NCI-H345 (cell line): ENCODE results near the gene ARF1.

Source experiments
- DNase-seq: peaks from one replicate; lab custom pipeline; 2025; lab: John Stamatoyannopoulos, UW

Gene ARF1

DNA sequence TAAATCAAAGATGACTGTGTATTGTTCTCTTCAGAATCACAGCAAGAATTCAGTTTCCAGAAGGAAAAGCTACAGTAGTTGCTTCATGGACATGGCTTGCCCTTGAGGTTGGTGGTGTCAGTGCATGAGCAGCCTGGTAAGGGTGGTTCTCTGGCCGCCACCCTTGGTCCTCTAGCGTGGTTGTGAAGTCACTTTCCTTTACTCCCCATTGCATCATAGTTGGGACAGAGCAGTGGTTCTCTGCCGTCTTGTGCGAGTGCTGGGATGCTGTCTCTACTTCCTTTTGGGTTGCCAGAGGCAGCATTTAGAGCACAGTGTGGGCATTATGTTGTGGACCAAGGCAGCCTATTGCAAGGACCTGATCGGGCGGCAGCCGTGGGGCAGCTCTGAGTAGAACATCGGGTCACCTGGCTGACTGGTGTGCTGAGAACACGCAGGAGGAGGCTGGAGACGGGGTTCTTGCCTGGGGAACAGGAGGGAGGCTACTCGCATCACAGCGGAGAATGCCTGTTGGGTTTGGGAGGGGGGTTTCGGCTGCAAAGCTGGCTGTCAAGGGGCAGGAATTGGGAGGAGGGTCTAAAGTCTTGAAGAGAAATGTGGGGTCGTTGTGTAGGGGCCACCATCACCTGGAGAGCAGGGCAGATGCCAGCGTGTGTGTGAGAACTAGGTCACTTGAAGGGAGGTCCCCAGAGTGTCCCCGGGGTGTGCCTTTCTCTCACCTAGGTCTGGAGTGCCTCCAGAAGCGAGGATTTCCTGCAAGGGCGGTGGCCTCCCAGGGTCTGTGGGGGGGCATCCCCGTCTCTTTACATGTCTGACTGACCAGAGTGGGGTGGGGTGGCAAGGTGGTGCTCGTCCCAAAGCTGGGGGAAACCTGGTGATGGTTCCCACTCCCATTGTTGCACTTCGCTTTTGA lies 6.3 kb downstream of the ARF1 start:
- no peak for DNase-seq

DNA sequence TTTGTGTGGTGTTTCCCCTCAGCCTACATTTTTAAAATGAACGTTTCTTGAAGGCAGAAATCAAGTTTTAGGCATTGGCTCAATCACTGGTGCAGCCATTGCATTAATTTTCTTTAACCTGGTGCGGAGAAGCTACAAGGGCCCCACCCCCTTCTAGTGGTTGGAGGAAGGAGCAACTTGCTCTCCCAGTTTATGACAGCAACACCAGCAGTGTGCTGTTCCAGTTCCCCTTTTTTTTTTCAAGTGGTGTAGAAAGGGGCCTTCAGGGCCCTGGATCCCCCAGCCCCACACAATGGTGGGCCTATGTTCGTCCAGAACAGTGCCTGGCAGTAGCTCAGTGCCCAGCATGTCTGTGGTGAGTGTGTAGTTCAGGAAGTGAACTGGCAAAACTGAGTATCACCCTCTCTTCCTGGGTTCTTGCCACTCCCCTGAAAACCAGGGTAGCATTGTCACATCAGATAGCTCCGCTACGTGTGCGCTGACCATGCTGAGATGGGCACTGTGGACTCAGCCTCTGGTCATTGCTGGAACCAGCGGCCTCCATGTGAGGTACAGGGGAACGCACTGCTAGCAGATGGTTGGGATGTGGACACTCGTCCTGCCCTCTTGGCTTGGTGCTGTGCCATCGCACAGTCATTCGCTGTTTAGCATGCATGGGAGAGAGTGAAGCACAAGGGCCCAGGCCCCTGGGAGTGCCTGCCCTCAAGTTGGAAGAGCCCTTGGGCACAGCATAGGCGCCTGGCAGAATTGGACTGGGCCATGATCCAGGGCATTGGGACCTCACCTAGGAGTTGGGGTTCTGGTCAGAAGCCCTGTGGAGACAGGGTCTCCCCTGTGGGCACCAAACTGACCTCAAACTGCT lies 7.2 kb downstream of the ARF1 start:
- no peak for DNase-seq

GRCh38 chr1:228090613-228091081 lies 8.1 kb downstream of the ARF1 start:
- DNase-seq: no peak

DNA sequence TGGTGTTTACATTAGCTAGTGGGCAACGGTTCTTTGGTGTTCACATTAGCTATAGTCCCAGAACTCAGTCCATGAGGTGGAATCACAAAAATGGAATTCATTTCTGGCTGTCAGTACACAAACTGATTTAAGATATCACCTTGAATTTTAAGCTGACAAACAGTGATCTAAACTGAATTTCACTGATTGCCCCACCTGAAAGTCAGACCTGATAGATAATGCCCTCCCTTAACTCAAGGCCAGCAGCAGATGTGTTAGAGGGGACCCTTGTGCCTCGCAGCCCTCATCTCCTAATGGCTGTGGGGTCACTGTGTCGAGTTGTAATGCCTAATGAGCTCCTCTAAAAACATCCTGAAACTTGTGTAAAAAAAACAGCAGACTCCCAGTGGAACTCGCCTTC lies 8.6 kb downstream of the ARF1 start:
- no peak for DNase-seq

- DNase-seq: no peak
These were observed 10.0 kb downstream of the ARF1 start for GRCh38 chr1:228092342-228093049.

GRCh38 chr1:228093050-228093906 lies 10.8 kb downstream of the ARF1 start:
- DNase-seq: no peak

DNA sequence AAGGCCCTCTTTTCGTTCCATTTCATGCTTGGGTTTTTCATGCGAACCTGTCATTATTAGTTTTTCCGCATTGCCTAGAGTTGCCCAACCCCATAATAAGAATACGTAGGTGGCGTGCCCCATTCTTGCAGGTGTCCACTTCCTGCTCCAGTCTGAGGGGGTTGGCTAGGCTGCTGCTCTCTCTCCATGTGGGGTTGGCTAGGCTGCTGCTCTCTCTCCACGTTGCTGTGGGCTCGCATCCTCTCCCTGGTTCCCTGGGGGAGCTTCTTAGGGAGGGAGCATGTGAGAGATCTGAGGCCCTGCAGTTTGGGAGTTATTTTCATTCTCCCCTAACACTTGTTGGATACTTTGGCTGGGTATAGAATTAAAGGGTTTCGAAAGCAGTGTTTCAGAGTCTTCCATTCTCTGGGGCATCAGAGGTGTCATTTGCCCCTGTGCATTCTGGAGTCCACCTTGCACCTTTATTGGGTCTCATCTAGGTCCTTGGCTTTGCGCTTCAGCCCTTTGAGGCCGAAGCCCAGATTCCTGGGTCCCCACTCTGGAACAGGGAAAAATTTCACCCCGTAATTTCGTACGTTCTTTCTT lies 12.0 kb downstream of the ARF1 start:
- no peak for DNase-seq

GRCh38 chr1:228095161-228095560 lies 12.7 kb downstream of the ARF1 start:
- DNase-seq: no peak

DNA sequence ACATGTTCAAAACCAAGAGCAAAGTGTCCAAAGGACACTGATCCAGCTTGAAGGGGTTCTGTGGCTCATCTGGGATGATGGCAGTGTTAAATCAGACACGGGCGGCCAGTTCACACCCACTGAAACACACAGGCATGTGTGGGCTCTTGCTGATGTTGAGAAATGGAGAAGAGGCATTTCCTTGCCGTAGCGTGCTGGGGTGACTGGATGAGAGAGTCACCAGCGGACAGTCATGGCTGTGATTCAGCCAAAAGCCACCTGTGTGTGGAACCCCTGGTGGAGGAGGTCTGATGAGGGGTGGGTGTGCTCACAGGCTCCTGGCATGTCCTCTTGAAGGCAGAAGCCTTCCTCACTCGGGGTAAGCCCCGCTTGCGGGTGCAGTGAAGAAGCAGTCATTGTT lies 13.4 kb downstream of the ARF1 start:
- no peak for DNase-seq

DNA sequence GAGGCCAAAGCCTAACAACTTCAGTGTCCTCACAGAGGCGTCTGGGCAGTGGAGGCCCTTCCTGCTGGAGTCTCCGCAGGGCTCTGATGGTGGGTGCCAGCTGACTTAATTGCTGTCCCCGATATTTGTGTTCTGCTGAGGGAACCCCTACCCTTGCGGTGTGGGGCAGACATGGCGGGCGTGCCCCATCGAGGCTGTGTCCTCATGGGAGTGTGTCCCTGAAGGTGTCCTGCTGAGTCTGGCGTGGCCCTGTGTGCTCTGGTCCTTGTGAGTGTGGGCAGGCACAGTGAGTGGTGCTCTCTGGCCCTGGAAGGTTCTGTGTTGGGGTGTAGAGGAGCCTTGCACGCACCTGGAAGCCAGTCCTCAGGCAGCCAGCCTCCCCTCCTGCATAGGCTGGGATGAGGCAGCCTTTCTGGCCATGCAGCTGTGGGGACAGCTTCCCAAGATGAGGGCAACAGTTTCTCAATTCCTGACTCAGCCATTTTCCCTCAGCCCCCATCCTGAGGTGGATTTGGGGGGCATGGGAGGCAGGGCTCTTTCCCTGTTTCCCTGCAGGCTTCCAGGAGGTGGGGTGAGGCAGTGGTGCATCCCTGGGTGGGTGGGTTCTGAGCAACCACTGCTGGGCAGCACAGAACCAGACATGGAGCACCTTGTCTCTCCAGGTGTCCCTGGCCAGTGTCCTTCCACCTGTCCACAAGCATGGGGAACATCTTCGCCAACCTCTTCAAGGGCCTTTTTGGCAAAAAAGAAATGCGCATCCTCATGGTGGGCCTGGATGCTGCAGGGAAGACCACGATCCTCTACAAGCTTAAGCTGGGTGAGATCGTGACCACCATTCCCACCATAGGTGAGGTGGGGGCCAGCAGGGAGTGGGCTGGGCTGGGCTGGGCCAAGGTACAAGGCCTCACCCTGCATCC lies 14.2 kb downstream of the ARF1 start:
- DNase-seq: no peak

DNA sequence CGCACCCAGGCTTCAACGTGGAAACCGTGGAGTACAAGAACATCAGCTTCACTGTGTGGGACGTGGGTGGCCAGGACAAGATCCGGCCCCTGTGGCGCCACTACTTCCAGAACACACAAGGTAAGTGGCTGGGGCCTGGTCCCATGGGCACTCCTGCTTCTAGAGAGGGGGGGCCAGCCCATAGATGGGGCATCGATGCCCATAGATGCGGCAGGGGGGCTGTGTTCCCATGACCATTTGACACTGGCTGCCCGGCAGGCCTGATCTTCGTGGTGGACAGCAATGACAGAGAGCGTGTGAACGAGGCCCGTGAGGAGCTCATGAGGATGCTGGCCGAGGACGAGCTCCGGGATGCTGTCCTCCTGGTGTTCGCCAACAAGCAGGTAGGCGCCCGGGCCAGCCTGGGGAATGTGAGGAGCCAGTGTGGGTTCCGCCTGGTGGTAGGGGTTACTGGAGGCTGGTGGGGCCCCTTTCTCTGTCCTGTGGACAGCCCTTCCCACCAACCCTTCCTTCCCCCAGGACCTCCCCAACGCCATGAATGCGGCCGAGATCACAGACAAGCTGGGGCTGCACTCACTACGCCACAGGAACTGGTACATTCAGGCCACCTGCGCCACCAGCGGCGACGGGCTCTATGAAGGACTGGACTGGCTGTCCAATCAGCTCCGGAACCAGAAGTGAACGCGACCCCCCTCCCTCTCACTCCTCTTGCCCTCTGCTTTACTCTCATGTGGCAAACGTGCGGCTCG lies 15.0 kb downstream of the ARF1 start:
- DNase-seq: no peak

- no peak for DNase-seq
These were observed 15.9 kb downstream of the ARF1 start for GRCh38 chr1:228098323-228098931.

DNA sequence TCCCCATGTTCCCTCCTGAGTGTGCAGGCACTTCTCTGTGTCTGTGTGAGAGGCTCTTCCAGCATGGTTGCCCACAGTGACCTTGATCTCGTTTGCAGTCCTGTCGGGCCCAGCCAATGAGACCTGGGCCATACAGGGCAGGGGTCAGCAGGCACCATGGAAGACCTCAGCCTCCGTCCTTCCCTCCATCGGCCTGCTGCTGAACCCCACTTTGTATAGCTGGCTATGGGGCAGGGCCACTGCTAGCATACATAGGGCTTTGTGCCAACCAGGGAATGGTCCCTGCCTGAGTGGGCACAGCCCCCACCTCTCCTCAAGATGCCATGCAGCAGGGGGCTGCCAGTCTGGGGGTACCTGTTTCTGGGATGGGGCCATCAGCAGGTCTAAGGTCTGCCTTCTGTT lies 16.8 kb downstream of the ARF1 start:
- DNase-seq: no peak

DNA sequence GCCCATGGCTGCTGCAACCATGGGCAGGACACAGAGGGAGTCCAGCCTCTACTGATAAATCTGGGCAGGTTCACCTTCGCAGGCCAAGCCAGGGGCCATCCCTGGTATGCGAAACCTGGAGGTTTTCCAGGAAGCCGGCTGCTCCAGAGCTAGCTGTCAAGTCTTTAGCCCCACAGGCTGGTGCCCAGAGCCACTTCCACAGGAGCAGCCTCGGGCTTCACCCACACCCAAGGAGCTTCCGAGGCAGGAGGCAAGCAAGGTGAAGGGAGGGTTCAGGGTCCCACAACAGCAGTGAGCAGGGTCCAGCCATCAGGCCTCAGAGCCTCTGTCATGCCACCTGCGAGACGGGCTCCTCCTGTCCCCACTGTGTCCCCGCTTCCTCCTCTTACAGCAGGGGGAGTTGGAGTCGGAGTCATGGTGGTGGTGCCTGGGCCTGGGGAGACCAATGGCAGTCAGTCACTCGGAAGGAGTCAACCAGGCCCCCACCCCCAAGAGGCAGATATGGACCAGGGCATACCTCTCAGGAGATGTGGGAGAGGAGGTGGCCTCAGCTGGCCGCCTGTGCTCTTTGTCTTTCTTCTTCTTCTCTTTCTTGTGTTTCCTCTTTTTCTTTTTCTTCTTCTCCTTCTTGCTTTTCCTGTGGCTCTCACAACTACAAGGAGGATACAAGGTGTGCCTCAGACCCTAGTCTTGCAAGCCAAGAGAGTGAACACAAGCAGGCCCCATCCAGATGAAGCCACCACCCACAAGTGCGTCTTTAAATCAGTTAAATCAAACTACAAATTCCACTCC lies 18.5 kb downstream of the ARF1 start:
- DNase-seq: no peak

- DNase-seq: no peak
These were observed 19.1 kb downstream of the ARF1 start for GRCh38 chr1:228101614-228101993.

GRCh38 chr1:228101994-228102790 lies 19.7 kb downstream of the ARF1 start:
- DNase-seq: peak; percentile 43
